ENCODE data around the gene CUX1.
"Not testable (repeated sequence)": the region's sequence is repeated elsewhere in the genome, so short reads cannot be mapped to it uniquely, and the experiment has no call there.

Gene CUX1

DNA sequence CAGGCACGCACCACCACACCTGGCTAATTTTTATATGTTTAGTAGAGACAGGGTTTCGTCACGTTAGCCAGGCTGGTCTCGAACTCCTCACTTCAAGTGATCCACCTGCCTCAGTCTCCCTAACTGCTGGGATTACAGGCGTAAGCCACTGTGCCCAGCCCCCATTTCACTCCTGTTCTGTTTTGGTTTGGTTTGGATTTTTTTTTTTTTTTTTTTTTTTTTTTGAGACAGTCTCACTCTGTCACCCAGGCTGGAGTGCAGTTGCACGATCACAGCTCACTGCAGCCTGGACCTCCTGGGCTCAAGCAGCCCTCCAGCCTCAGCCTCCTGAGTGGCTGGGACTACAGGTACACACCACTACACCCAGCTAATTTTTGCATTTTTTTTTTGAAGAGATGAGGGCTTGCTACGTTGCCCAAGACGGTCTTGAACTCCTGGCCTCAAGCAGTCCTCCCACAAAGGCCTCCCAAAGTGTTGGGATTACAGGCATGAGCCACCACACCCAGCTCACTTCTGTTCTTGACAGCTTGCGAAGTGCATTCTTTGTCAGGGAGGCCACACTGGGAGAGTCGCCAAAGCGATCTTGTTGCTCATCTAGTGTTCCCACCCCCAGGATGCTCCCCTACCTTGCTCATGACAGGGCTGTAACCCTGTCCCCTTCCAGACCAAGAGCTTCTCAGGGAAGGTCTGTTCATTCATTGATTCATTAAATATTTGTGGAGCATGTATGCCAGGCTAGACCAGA lies 229.1 kb downstream of the CUX1 start:
- no peak for DNase-seq (ENCODE audit: low spot score)

DNA sequence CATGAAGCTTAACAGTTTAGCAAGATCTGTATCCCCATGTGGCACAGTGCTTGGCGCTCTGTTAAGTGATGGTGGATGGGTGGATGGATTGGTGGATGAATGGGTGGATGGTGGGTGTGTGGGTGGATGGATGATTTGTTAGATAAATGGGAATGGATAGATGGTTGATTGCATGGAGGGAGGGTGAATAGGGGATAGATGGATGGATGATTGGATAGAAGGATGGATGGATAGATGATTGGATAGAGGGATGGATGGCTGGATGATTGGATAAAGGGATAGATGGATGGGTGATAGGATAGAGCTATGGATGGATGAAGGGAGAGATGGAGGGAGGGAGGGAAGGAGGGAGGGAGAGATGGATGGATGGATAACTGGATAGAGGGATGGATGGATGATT lies 229.7 kb downstream of the CUX1 start:
- no peak for DNase-seq (ENCODE audit: low spot score)

DNA sequence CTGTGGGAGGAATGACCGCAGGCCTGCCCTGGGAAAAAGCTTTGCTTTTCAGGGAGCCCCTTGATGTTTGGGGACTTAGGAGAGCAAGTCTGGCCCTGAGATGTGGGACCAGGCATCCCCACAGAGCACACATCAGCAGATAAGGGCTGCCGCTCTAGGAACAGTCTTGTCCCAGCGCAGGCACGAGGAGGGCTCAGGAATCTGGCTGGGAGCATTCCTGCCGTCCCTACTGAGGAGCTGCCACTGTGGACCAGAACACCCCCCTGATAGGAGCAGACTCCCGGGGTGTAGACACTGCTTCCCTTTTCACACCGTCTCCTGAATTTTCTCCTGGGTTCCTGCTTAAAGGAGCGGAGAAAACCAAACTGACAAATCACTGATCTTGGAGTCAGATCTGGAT lies 232.3 kb downstream of the CUX1 start:
- no peak for DNase-seq (ENCODE audit: low spot score)

DNA sequence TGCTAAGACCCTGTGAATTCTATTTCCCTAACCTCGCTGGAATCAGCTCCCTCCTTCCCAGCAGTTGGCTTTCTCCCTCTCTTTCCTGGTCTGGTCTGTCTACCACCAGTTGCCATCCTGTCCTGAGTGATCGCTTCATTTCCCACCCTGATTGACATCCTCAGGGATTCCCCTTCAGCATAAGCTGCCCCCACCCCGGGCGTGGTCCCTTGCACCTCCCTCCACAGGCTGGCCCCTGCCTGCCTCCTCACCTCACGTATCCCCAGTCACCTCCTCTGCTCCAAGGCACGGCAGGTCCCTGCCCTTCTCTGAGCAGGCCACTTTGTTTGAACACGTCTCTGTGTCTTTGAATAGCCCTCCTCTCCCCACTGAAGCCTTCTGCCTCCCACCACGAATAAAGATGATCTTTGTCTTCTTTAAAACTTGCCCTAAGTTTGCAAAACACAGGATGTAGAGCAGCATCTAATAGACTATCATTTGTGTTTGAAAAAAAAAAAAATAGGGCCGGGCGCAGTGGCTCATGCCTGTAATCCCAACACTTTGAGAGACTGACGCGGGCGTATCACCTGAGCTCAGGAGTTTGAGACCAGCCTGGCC lies 233.5 kb downstream of the CUX1 start:
- DNase-seq (ENCODE audit: low spot score) = no peak

DNA sequence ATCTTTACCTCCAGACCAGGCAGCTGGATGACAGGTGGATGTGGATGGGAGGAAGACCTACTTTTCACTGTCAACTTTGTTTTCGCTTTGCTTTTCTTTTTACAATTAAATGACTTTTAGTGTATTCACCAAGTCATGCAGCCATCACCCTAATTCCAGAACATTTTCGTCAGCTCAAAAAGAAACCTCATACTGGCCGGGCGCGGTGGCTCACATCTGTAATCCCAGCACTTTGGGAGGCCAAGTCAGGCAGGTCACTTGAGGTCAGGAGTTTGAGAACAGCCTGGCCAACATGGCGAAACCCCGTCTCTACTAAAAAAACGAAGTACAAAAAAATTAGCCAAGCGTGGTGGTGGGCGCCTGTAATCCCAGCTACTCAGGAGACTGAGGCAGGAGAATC lies 234.3 kb downstream of the CUX1 start:
- DNase-seq (ENCODE audit: low spot score) = not testable (repeated sequence)

DNA sequence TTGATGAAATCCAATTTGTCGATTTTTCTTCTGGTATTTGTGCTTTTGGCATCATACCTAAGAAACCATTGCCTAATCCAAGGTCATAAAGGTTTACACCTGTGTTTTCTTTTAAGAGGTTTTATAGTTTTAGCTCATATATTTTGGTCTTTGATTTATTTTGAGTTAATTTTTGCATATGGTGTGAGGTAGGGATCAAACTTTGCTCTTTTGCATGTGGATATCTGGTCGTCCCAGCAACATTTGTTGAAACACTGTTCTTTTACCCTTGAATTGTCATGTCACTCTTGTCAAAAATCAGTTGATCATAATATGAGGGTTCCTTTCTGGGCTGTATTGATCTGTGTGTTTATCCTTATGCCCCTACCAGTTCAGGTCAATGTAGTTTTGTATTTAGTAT lies 236.7 kb downstream of the CUX1 start:
- no peak for DNase-seq (ENCODE audit: low spot score)

DNA sequence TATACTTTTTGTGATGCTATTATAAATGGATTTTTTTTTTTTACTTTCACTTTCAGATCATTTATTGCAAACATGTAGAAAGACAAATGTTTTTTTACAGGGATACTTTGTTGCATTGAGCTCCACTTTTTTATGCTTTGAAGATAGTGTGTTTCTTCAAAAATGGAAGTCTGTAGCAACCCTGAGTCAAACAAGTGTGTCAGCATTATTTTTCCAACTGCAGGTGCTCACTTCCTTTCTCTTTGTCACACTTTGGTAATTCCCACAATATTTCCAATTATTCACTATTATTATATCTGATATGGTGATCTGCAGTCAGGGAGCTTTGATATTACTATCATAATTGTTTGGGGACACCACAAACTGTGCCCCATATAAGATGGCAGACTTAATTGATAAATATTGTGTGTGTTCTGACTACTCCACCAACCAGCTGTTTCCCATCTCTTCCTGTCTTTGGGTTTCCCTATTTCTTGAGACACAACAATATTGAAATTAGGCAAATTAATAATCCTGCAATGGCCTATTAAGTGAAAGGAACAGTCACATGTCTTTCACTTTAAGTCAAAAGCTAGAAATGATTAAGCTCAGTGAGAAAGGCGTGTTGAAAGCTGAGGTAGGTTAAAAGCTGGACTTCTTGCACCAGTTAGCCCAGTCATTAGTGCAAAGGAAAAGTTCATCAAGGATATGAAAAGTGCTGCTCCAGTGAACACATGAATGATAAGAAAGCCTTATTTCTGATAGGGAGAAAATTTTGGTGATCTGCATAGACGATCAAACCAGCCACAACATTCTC lies 238.0 kb downstream of the CUX1 start:
- DNase-seq (ENCODE audit: low spot score) = no peak

DNA sequence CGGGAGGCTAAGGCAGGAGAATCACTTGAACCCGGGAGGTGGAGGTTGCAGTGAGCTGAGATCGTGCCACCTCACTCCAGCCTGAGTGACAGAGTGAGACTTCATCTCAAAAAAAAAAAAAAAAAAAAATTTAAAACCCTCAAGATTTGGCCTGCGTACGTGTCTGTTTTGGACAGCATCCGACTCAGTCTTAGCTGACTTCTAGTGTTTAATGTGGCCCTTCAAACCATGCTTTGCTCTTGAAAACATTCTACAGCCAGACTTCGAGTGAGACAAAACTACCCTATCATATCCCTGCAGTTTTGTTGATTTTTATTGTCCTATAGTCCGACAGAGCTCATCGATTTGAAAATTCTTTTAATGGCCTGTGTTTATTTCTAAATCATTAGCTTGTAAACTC lies 242.1 kb downstream of the CUX1 start:
- DNase-seq (ENCODE audit: low spot score) = no peak

DNA sequence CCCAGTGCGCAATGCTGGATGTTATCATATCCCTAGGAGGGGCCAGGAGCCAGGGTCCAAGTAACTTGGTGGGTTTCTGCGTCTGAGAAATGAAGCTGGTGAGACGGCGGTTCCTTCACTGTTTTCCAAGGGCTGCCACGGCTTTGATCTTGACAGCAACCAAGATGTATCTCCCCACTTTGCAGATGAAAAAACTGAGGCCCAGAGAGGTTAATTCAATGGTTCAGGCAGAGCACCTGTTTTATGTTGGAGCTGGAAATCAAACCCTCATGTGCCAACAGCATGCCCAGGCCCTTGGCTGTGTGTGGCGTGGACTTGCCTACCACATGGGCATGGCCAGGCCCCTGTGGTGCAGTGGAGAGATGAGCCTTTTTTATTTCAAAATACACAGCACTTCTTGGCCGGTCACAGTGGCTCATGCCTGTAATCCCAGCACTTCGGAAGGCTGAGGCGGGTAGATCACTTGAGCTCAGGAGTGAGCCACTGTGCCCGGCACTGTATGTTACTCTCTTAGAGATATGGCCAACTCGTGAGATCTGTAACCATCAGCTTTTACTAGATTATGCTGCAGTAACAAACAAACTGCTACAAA lies 244.0 kb downstream of the CUX1 start:
- no peak for DNase-seq (ENCODE audit: low spot score)

DNA sequence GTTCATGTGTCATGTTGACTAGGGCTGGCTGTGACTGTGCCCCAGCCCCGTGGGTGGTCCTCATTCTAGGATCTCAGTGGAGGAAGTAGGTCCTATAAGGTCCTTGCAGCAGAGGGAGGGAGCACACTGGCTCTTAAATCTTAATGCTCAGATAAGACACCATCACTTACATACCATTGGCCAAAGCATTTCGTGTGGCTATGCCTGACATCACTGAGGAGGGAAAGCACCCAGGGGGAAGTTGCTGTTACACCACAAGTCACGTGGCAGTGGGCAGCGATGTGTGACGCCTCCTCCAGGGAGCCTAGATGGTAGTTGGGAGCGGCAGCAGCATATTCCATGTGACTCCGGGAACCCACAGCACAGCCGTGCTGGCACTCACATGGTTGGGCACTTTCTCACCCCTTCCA lies 244.6 kb downstream of the CUX1 start:
- no peak for DNase-seq (ENCODE audit: low spot score)

DNA sequence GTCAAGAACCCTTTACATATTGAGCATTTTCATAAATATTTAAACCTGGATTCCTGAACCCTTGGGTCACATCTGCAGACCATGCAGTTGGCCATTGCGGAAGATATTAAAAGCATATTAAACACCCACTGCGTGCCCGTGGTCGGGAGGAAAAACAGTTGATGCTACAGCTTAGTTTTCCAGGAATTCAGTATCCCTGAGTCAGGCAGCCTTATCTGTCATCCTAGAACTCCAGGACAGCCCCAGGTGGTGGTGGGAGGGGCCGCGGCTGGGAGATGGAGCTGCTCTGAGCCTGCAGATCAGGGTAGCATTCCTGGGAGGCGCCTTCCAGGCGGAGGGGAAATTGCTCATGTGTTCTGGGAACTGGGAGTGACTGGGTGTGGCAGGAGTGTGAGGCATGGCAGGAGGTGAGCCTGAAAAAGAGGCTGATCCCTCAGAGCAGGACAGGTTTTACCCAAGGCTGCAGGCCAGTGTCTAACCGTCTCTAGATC lies 246.3 kb downstream of the CUX1 start:
- DNase-seq (ENCODE audit: low spot score) = no peak

DNA sequence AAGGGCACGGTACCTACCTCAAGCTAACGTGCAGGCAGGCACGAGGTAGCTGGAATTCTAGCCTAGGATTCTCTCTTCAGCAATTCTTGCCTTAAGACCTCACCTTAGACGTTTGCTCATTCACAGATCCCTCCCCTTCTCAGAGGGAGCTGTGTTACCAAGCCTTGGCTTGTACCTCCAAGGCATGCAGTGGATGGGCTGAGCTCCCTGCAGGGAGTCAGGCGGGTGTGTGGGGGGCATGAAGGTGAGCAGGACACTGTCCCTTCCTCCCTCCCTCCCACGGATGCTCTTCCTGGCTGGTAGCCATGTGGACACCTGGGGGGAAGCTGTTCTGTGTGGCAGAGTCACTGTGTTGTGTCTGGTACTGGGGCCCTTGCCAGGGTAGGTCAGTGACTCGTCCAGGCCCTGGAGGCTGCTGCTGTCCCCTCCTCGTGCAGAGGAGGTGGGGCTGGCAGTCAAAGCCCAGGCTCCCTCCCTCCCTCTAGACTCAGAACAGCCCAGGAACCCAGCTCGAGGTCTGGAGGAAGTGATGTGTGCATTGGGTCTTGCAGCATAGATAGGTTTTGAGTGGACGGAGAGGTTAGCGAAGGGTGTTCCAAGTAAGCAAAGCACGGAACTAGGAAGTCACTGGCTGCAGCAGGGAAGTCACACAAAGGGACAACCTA lies 247.1 kb downstream of the CUX1 start:
- DNase-seq (ENCODE audit: low spot score) = no peak

DNA sequence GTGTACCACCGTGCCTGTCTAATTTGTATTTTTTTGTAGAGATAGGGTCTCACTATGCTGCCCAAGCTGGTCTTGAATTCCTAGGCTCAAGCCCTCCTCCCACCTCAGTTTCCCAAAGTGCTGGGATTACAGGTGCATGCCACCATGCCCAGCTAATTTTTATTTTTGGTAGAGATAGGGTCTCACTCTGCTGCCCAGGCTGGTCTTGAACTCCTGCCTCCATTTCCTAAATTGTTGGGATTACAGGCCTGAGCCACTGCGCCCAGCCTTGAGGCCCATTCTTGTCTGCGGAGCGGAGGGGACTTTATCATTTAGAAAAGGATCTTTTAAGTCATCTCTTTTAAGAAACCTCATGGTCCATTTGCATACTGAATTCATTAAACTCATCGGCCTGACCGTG lies 247.8 kb downstream of the CUX1 start:
- DNase-seq (ENCODE audit: low spot score) = no peak

DNA sequence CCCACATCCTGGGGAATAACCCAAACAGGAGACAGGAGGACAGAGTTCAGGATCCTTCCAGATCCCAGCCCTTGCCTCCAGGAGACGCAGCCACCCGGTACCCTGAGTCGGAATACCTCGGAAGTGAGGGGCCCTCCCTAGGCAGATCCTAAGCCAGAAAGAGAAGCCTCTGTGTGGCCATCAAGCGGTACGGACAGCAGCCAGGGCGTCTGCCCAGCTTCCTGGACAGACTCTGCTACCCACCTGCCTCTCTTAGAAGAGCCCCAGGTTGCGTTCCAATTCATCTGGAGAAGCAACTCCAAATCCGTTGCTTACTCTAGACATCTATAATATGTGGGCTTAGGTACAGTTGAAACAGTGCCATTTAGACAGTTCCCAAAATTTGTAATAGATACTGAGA lies 249.1 kb downstream of the CUX1 start:
- DNase-seq (ENCODE audit: low spot score) = no peak

DNA sequence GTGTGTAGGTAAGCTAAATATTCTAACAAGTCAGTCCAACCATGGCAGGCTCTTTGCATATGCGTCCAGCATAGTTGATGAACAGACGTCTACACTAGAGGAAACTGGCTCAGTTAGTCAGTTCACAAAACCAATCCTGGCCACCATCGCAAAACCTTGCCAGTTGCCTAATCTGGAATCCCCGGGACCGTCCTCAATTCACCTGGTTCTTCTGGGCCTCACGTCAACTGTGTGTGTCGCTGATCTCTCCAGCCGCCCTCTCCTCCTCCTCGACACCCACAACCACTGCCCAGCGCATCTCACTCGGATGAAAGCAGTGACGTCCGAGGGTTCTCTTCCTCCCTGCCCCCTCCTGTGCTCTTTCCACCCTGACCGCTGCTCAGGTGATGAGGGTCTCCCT lies 251.4 kb downstream of the CUX1 start:
- DNase-seq (ENCODE audit: low spot score) = no peak

DNA sequence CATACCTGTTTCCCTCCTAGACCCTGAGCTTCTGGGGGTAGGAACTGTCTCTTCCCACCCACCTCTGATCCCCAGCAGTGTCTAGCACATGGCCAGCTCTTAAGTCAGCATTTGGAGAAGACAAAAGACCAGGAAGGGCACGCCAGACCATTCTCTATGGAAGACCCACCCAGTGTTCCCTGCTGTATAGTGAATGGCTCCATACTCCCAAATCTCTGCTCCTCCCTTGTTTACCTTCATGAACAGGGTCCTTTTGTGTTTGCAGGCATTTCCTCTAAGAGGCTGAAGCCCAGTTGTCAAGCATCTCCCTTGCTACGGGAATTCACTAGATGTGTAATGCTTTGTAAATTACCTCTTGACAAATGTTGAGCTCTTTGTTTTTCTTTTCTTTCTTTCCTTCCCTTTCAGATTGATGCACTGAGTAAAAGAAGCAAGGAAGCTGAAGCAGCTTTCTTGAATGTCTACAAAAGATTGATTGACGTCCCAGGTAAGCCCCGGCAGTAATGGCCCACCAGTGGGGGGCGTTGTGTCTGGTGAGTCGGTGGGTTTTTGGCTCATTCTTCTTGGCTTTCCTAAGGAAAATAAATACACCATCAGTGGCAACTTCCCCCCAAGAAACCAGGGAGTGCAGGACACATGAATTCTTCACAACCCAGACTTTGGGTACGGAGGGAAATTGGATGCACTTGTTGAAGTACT lies 252.7 kb downstream of the CUX1 start:
- no peak for DNase-seq (ENCODE audit: low spot score)

DNA sequence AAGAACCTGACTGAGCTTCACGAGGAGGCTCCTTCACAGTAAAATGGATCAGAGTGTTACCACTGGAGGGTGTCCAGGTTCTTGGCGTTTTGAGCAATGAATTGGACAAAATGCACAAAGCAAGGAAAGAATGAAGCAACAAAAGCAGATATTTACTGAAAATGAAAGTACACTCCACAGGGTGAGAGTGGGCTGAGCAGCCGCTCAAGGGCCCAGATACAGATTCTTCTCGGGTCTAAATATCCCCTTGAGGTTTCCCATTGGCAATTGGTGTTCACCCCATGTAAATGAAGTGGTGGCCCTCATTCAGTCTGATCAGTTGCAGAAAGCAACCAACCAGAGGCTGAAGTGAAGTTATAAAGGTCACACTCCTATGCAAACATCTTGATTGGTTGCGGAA lies 254.6 kb downstream of the CUX1 start:
- DNase-seq (ENCODE audit: low spot score) = no peak

DNA sequence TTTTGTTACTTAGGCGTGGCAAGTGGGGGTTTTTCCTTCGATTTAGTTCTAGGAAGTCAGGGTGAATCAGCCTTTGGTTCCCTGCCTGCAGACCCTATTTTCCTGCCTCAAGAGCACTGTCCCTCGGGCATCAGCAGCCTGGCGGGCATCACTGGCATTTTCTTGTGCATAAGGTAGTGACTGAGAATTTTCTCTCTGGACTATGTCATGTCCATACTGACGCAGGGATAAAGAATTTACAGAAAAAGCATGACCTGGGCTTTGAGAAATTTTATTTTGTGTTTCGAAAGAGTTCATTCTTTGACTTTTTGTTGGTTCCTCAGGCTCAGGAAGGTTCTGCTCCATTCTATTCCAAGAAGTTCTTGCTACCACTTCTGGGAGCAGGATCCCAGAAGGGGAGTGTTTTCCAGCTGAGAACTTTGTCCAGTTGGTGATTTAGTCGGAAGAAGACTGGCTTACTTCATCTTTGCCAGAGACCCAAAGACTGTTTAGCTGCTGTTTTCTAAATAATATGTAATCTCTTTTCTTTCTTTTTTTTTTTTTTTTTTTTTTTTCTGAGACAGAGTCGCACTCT lies 255.3 kb downstream of the CUX1 start:
- no peak for DNase-seq (ENCODE audit: low spot score)

DNA sequence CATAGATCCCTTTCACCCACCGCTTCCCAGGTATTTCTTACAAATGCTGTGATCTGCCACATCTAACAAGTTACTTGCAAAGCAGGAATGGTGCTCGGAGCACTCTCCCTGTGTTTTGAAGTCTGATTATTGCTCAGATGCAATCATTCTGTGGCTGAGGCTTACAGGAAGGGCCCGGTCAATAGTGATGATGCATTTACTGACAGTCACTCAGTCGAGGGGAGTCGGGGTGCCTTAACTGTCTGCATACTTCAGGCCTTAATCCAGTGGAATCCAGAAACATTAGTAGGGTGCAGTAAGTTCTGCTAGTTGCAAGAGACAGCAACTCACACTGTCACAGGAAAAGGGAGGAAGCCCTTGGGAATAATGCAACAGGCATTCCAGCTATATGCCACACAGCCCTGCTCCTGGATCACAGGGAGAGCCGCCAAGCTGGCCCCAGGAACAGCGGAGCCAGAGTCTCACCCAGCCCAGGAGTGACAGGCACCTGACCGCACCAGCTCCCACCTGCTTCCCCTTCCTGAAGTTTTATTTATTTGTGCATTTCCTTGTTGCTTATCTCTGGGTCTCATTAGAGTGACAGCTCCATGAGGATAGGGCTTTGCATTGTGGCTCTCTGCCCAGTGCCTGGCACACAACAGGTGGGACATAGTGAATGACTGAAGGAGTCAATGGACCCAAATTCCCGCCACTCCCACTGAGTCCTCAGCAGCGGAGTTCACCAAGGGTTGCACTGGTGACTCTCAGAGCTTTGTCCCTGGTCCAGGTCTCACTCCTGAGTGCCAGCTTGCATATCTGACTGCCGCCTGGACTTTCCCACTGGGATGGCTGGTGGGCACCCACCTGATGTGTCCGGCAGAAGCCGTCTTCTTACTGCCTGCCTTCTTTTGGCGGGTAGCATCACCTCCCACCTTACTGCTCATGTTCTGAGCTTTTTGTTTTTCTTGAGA lies 256.8 kb downstream of the CUX1 start:
- no peak for DNase-seq (ENCODE audit: low spot score)

DNA sequence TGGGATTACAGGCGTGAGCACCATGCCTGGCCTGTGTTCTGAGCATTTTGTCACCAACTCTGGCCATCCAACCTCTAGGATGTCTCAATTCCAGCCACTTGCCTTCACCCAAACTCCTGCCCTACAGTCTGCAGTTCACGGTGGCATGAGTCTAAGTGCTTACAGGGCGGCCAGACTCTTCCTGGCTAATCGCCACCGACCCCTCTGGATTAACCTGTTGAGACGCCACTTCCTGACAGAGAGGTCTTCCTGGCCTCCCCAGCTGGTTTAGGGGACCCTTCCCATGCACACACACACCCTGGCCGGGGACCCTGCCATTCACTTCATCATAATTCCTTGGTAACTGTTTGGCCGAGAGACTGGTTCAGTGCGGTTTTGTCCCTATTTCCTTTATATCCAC lies 257.7 kb downstream of the CUX1 start:
- no peak for DNase-seq (ENCODE audit: low spot score)

All from putamen (tissue), 1 donor.